ENCODE data around the gene TBC1D1. TPM values are rescaled to one million over a fixed set of nuclear protein-coding genes. Genes with fewer than 3 reads are reported as not detected.
A peak's percentile ranks its signal among the peaks of the same experiment; 100 is the strongest.

The TBC1D1 gene
- total and polyA plus RNA-seq, 2 of the 8 experiments (the other 6 are each of a cell fraction or from before 2014, with no cell fraction given) = 96.9 to 162 TPM

DNA sequence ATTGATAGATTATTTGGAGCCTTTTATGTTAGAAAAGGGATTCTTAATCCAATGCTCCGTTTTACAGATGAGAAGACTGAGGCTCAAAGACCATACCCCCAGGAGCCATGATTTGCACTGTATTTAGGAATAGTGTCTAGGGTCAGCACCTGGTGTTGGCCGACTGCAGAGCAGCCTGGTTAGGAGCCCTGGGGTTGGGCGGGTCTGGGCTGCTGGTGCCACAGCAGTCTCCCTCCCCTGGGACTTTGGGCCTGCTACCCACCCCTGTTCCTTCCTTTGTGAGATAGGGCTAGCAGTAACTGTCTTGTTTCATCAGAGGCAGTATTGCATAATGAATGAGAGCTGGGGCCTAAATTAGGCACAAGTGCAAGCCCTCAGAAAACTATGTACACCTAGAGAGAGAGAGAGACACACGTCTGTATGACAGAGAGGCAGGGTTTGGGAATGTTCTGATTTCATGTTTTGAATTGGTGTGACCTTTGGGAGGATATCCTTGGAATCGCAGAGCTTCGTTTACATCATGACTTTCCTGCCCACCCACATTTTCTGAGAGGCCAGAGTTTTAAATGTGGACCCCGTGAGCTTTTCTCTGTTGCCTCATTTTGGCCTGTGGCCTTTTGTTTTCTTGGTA is 181.0 kb downstream of the TBC1D1 start:
- ChIA-PET CTCF (ENCODE audit: partially characterized antibody) (interaction anchor here (0.8 to 4.8 kb wide), 9 partner anchors 7 to 63 kb away, joined by 3 to 49 read pairs (median 5); no protein-coding TSS in a partner anchor), POLR2A (ENCODE audit: partially characterized antibody) (no interaction called here)
- no peak overlapping the region for H3K27ac ChIP-seq (ENCODE audit: low read depth, low read length)
- H2AK5ac ChIP-seq (ENCODE audit: low read depth, low read length) = no peak overlapping the region
- no peak overlapping the region for H3K4me2 ChIP-seq (ENCODE audit: insufficient read depth in 1 of 2, low read depth in 2 of 2, low read length in 2 of 2)
- H2BK20ac ChIP-seq (ENCODE audit: low read length) = no peak overlapping the region
- H3K56ac ChIP-seq (replicated peaks; ENCODE audit: insufficient read length, low read depth, low read length) = no peak overlapping the region
- H3K9me3 ChIP-seq (ENCODE audit: insufficient read depth in 2 of 2, low read depth in 1 of 2, low read length in 1 of 2) = no peaks in the 10 kb centered on the region
- H4K8ac ChIP-seq (ENCODE audit: extremely low read depth, insufficient read depth, low read length) = no peak overlapping the region
- no peak overlapping the region for H3K4me3 ChIP-seq (ENCODE audit: extremely low read depth in 1 of 4, insufficient read depth in 2 of 4, low read depth in 3 of 4, low read length in 4 of 4)
- no peak overlapping the region for H2BK120ac ChIP-seq (replicated peaks; ENCODE audit: low read depth, low read length)
- TF ChIP-seq RAD21 (IDR thresholded peaks at IDR 0.05 in 1 of 2, conservative IDR thresholded peaks at IDR 0.05 in 1 of 2; ENCODE audit: low read depth in 2 of 2, low read length in 2 of 2) (peak in 1 of 2 experiments; percentile 13; a peak in 2 of 4 replicates), SUZ12 (IDR thresholded peaks at IDR 0.05; ENCODE audit: low read length) (no peak), KDM1A (IDR thresholded peaks at IDR 0.05; ENCODE audit: borderline replicate concordance, low read length) (0 out of 2 replicates have a peak, but pooled peaks have one; percentile 12)
- no peak overlapping the region for H2BK5ac ChIP-seq (ENCODE audit: low read depth, low read length)
- DNase-seq (ENCODE audit: low read depth in 1 of 2, low spot score in 2 of 2) (no peak), FAIRE-seq (no peak)
- no peak overlapping the region for H3K14ac ChIP-seq (ENCODE audit: insufficient read length)
- no peak overlapping the region for H3K23ac ChIP-seq (ENCODE audit: insufficient read length)
- 77% methylated on average over 6 of the region's 7 CpGs; no CpG with 5 or more reads in 1 of the 2 experiments for WGBS, 2 experiments (ENCODE audit: extremely low coverage in 1 of 2, insufficient coverage in 1 of 2, insufficient read length in 1 of 2, insufficient replicate concordance in 2 of 2, low coverage in 1 of 2, low lambda C conversion rate in 2 of 2, missing lambda C conversion rate in 1 of 2)
- no peaks in the 10 kb centered on the region for H3K36me3 ChIP-seq (ENCODE audit: control insufficient read depth in 2 of 4, insufficient read depth in 4 of 4, low read length in 3 of 4)
- no peak overlapping the region for H3K4ac ChIP-seq (replicated peaks; ENCODE audit: insufficient read length, low read depth, low read length)
- no peaks in the 10 kb centered on the region for H3K27me3 ChIP-seq (replicated peaks in 1 of 4; ENCODE audit: control insufficient read depth in 3 of 4, extremely low read depth in 1 of 4, insufficient read depth in 3 of 4, low read length in 3 of 4)
- peaks cover 0 to 2% (median 0%) of the 10 kb centered on the region in 4 experiments; a peak in 1 of 7 replicates for H3K4me1 ChIP-seq (replicated peaks in 1 of 4; ENCODE audit: control insufficient read depth in 3 of 4, insufficient read depth in 4 of 4, low read length in 3 of 4)
- no peak overlapping the region for H3K18ac ChIP-seq (ENCODE audit: extremely low read depth, low read length)
- H3K79me1 ChIP-seq (ENCODE audit: low read depth, low read length) = no peaks in the 10 kb centered on the region
- H2AFZ ChIP-seq (ENCODE audit: low read length) = no peak overlapping the region
- no peaks in the 10 kb centered on the region for H3K23me2 ChIP-seq (ENCODE audit: low read depth, low read length)
- no peaks in the 10 kb centered on the region for H4K20me1 ChIP-seq (replicated peaks in 1 of 2; ENCODE audit: control insufficient read depth in 1 of 2, insufficient read depth in 2 of 2, low read length in 2 of 2)
- no peak overlapping the region for H4K91ac ChIP-seq (replicated peaks; ENCODE audit: insufficient read length, low read length)
- no peak overlapping the region; a peak in 1 of 7 replicates for H3K9ac ChIP-seq (replicated peaks in 1 of 4; ENCODE audit: extremely low read depth in 1 of 4, low read depth in 3 of 4, low read length in 3 of 4)
- H2BK12ac ChIP-seq (ENCODE audit: low read depth, low read length) = no peak overlapping the region
- no peaks in the 10 kb centered on the region for H3K79me2 ChIP-seq (ENCODE audit: control insufficient read depth in 1 of 2, insufficient read depth in 2 of 2, low read length in 2 of 2)
- H4K5ac ChIP-seq (ENCODE audit: insufficient read length, low read depth, low read length) = no peak overlapping the region
- no peak overlapping the region for H2BK15ac ChIP-seq (ENCODE audit: low read length)
